HG03135 (cell line): ENCODE measurements around the gene DHX29.
A peak's percentile ranks its signal among the peaks of the same experiment; 100 is the strongest.

ENCODE experiments used
- ATAC-seq: cut with Tn5 transposase; IDR thresholded peaks from one replicate; pipeline ENCODE4 v1.9.1; 2021; ENCODE audit warnings: mild to moderate bottlenecking, moderate library complexity; ENCODE audit not compliant: unreplicated experiment

Gene DHX29

GRCh38 chr5:55232985-55233928, 74.2 kb downstream of the DHX29 start, which contains the start of gene CCNO:
TSS of gene CCNO (minus strand) at chr5:55233608. CDS start at chr5:55233523, 85 bp downstream.
- peak; percentile 61 for ATAC-seq

- ATAC-seq, result no peak
These were observed 75.1 kb downstream of the DHX29 start for GRCh38 chr5:55232271-55232984.

GRCh38 chr5:55231919-55232270, 75.6 kb downstream of the DHX29 start:
- no peak for ATAC-seq

GRCh38 chr5:55231029-55231918, 76.2 kb downstream of the DHX29 start:
- no peak for ATAC-seq

- no peak for ATAC-seq
These were observed 77.3 kb downstream of the DHX29 start for GRCh38 chr5:55230086-55230629.

GRCh38 chr5:55227664-55228430, 79.6 kb downstream of the DHX29 start:
- ATAC-seq, result no peak

- ATAC-seq, result peak; percentile 35
These were observed 80.4 kb downstream of the DHX29 start, which contains the start of gene MCIDAS for GRCh38 chr5:55226934-55227663. TSS of gene MCIDAS (minus strand) at chr5:55227315. CDS start at chr5:55227138, 177 bp downstream.

- ATAC-seq, result peak; percentile 59
These were observed 81.2 kb downstream of the DHX29 start for GRCh38 chr5:55226027-55226933.

- no peak for ATAC-seq
These were observed 82.1 kb downstream of the DHX29 start for GRCh38 chr5:55225346-55225745.

GRCh38 chr5:55223812-55224240, 83.7 kb downstream of the DHX29 start:
- no peak for ATAC-seq

- no peak for ATAC-seq
These were observed 84.3 kb downstream of the DHX29 start for GRCh38 chr5:55222985-55223811.

- ATAC-seq, result no peak
These were observed 85.2 kb downstream of the DHX29 start for GRCh38 chr5:55222092-55222984.

- no peak for ATAC-seq
These were observed 86.9 kb downstream of the DHX29 start for GRCh38 chr5:55220433-55221185.

- no peak for ATAC-seq
These were observed 87.7 kb downstream of the DHX29 start for GRCh38 chr5:55219770-55220169.

GRCh38 chr5:55218967-55219366, 88.5 kb downstream of the DHX29 start:
- ATAC-seq, result no peak
